Right cardiac atrium (tissue), 5 donors: ENCODE data around the gene RNF148. TPM values are rescaled to one million over a fixed set of nuclear protein-coding genes. Genes with fewer than 3 reads are reported as not detected.

Source experiments
- ATAC-seq, 2 donors: fragments of 200-7000 bp; cut with Tn5 transposase; one replicate each; pipeline versions ENCODE4 v1.8.0 to v1.9.1; 2020; ENCODE audit warnings: moderate library complexity in 2 of 2, mild to moderate bottlenecking in 1 of 2
- DNase-seq, 3 donors: peaks; one replicate each; pipeline ENCODE4 v3.0.0-alpha.2; 2020
- H3K27ac ChIP-seq: one replicate; pipeline ENCODE4 v1.5.1; 2013; ENCODE audit warnings: mild to moderate bottlenecking, low read length, control low read depth, moderate library complexity
- H3K27me3 ChIP-seq: one replicate; pipeline ENCODE4 v1.6.1; 2013; ENCODE audit not compliant: control insufficient read depth, insufficient read depth
- H3K4me1 ChIP-seq: one replicate; pipeline ENCODE4 v1.6.1; 2013; ENCODE audit warnings: low read length; ENCODE audit not compliant: control insufficient read depth, insufficient read depth
- H3K4me3 ChIP-seq: one replicate; pipeline ENCODE4 v1.5.1; 2013; ENCODE audit warnings: low read length, control low read depth
- H3K9me3 ChIP-seq: one replicate; pipeline ENCODE4 v1.6.1; 2013; ENCODE audit warnings: low read length; ENCODE audit not compliant: control insufficient read depth
- WGBS: extraction: QIAGEN DNeasy Blood & Tissue Kit; methylation state at CpG from one replicate; pipeline ENCODE4 v1.1.7; 2013; 5-methylcytosine and 5-hydroxymethylcytosine counted together
- intact Hi-C, 4 donors: fragments of 100-400 bp; cut with DNase I; formaldehyde crosslinking; loops; one replicate each; pipeline versions ENCODE4 v1.11.0 to v1.14.0; 2022 to 2023
- polyA plus RNA-seq: library from polyadenylated mRNA; stranded (reverse); fragments of 200-250 nt; gene quantifications from one replicate; pipeline ENCODE4 v1.2.3, GENCODE V29; 2013
- total RNA-seq, 4 donors: library from RNA; stranded (reverse); fragmentation: NEBNext Ultra II Directional; extraction: Animal tissue kit (Norgen Biotek cat#: 25700); gene quantifications; one replicate each; pipeline ENCODE4 v1.2.1, GENCODE V29; 2021
- donor health status: healthy with polysubstance abuse.
- donor health status: DM: no; HTN: yes; CAD: no.
- donor health status: DM: no; HTN: no; CAD: no.
- donor health status: DM: no; HTN: yes; CAD: no; lungs with severe emphysema.
- donor health status: DM: yes; HTN: yes; CAD: no.

Gene RNF148
- total and polyA plus RNA-seq, 5 donors = 0.09 to 0.61 (median 0.29) TPM

GRCh38 chr7:122719010-122719578, 16.4 kb upstream of the RNF148 start:
- peaks cover 2% of the 10 kb centered on the region for H3K4me1 ChIP-seq
- no peak overlapping the region for H3K4me3 ChIP-seq
- ATAC-seq (no peak), DNase-seq (no peak)
- no peaks in the 10 kb centered on the region for H3K9me3 ChIP-seq
- WGBS = 67% methylated on average over 4 of the region's 4 CpGs
- H3K27me3 ChIP-seq = no peaks in the 10 kb centered on the region
- H3K27ac ChIP-seq = no peak overlapping the region
- intact Hi-C loops = no loop called here

GRCh38 chr7:122717356-122718089, 14.8 kb upstream of the RNF148 start:
- DNase-seq (no peak), ATAC-seq (no peak)
- Histone ChIP-seq H3K27ac (no peak overlapping the region), H3K27me3 (no peaks in the 10 kb centered on the region), H3K9me3 (no peaks in the 10 kb centered on the region), H3K4me3 (no peak overlapping the region), H3K4me1 (peaks cover 2% of the 10 kb centered on the region)
- intact Hi-C loops = no loop called here
- 97% methylated on average over 6 of the region's 6 CpGs for WGBS

GRCh38 chr7:122715183-122715582, 12.5 kb upstream of the RNF148 start:
- Histone ChIP-seq H3K27me3 (no peaks in the 10 kb centered on the region), H3K27ac (no peak overlapping the region), H3K4me1 (peaks cover 2% of the 10 kb centered on the region), H3K9me3 (no peaks in the 10 kb centered on the region), H3K4me3 (no peak overlapping the region)
- DNase-seq (no peak), ATAC-seq (no peak)
- intact Hi-C loops = no loop called here
- 94% methylated on average over 3 of the region's 3 CpGs for WGBS

GRCh38 chr7:122710916-122711315, 8.2 kb upstream of the RNF148 start:
- WGBS = 77% methylated on average over 1 of the region's 1 CpG
- Histone ChIP-seq H3K27ac (no peak overlapping the region), H3K27me3 (no peaks in the 10 kb centered on the region), H3K4me1 (no peaks in the 10 kb centered on the region), H3K4me3 (no peak overlapping the region), H3K9me3 (no peaks in the 10 kb centered on the region)
- intact Hi-C loops = no loop called here
- ATAC-seq = no peak
- DNase-seq = no peak

- WGBS = 85% methylated on average over 7 of the region's 7 CpGs
- Histone ChIP-seq H3K4me1 (no peaks in the 10 kb centered on the region), H3K9me3 (no peaks in the 10 kb centered on the region), H3K4me3 (no peak overlapping the region), H3K27ac (no peak overlapping the region), H3K27me3 (no peaks in the 10 kb centered on the region)
- DNase-seq (no peak), ATAC-seq (no peak)
- intact Hi-C loops = no loop called here
These were observed 7.4 kb upstream of the RNF148 start for GRCh38 chr7:122709930-122710646.

GRCh38 chr7:122706836-122707235, 4.1 kb upstream of the RNF148 start:
- WGBS = 69% methylated on average over 2 of the region's 2 CpGs
- Histone ChIP-seq H3K4me3 (no peak overlapping the region), H3K9me3 (no peaks in the 10 kb centered on the region), H3K27ac (no peak overlapping the region), H3K4me1 (no peaks in the 10 kb centered on the region), H3K27me3 (no peaks in the 10 kb centered on the region)
- intact Hi-C loops = no loop called here
- ATAC-seq (no peak), DNase-seq (no peak)

- Histone ChIP-seq H3K4me1 (peaks cover 5% of the 10 kb centered on the region), H3K4me3 (no peak within 1 kb of the TSS), H3K9me3 (no peaks in the 10 kb centered on the region), H3K27me3 (no peaks in the 10 kb centered on the region), H3K27ac (no peak within 1 kb of the TSS)
- intact Hi-C loops = loop anchor here in 1 of 4 donors (2.0 kb wide), 1 partner anchor 30 kb away; no protein-coding TSS in a partner anchor
- ATAC-seq = no peak
- DNase-seq = no peak
These were observed 3.7 kb downstream of the RNF148 start, which contains the start of gene RNF133 for GRCh38 chr7:122699017-122699416. TSS of gene RNF133 (minus strand) at chr7:122699117. CDS start at chr7:122698918, 199 bp downstream.

GRCh38 chr7:122695816-122696215, 6.9 kb downstream of the RNF148 start:
- no peak for ATAC-seq

GRCh38 chr7:122694697-122695096, 8.0 kb downstream of the RNF148 start:
- ATAC-seq = no peak
- intact Hi-C loops = no loop called here
- 92% methylated on average over 2 of the region's 2 CpGs for WGBS

More at GRCh38 chr7:122695816-122696215, 6.9 kb downstream of the RNF148 start:
- DNase-seq = no peak
- intact Hi-C loops = no loop called here
- H3K4me1 ChIP-seq = peaks cover 5% of the 10 kb centered on the region
- no peaks in the 10 kb centered on the region for H3K27me3 ChIP-seq
- no peak overlapping the region for H3K4me3 ChIP-seq
- no peak overlapping the region for H3K27ac ChIP-seq
- 84% methylated on average over 1 of the region's 1 CpG for WGBS
- H3K9me3 ChIP-seq = no peaks in the 10 kb centered on the region

GRCh38 chr7:122692769-122693309, 9.9 kb downstream of the RNF148 start:
- Histone ChIP-seq H3K4me1 (peaks cover 5% of the 10 kb centered on the region), H3K4me3 (no peak overlapping the region), H3K27me3 (no peaks in the 10 kb centered on the region), H3K27ac (no peak overlapping the region), H3K9me3 (no peaks in the 10 kb centered on the region)
- no peak for ATAC-seq
- 98% methylated on average over 3 of the region's 3 CpGs for WGBS
- intact Hi-C loops = no loop called here
- DNase-seq = no peak

More at GRCh38 chr7:122694697-122695096, 8.0 kb downstream of the RNF148 start:
- Histone ChIP-seq H3K4me3 (no peak overlapping the region), H3K27ac (no peak overlapping the region), H3K27me3 (no peaks in the 10 kb centered on the region), H3K9me3 (no peaks in the 10 kb centered on the region), H3K4me1 (peaks cover 5% of the 10 kb centered on the region)
- DNase-seq = no peak
